Gastroesophageal sphincter (tissue), 4 donors: ENCODE data around the gene HOXA6. TPM values are rescaled to one million over a fixed set of nuclear protein-coding genes. Genes with fewer than 3 reads are reported as not detected.

ENCODE experiments used
- ATAC-seq: fragments of 150-250 bp; one replicate; pipeline ENCODE4 v1.9.1; 2016; ENCODE audit warnings: mild to moderate bottlenecking, moderate library complexity
- H3K27ac ChIP-seq, 4 donors: fragments of 200-600 bp; sonication (generic) in 3 of 4; 1 replicate in 3 of 4; 2 replicates in 1 of 4; pipeline ENCODE4 v1.5.1; 2016 to 2019
- H3K27me3 ChIP-seq: fragments of 200-600 bp; sonication (generic); one replicate; pipeline ENCODE4 v1.5.1; 2019
- H3K36me3 ChIP-seq, 2 donors: fragments of 200-600 bp; sonication (generic); one replicate each; pipeline ENCODE4 v1.5.1; 2019; ENCODE audit warnings: control low read depth in 1 of 2
- H3K4me1 ChIP-seq, 3 donors: fragments of 200-600 bp; sonication (generic); 1 replicate in 2 of 3; 2 replicates in 1 of 3; pipeline ENCODE4 v1.5.1; 2016 to 2019; ENCODE audit warnings: control low read depth in 2 of 3
- H3K4me3 ChIP-seq, 2 donors: fragments of 200-600 bp; sonication (generic); one replicate each; pipeline ENCODE4 v1.5.1; 2019; ENCODE audit warnings: mild to moderate bottlenecking in 1 of 2, moderate library complexity in 1 of 2
- H3K9me3 ChIP-seq, 3 donors: fragments of 200-600 bp; sonication (generic); one replicate each; pipeline ENCODE4 v1.5.1; 2017 to 2019; ENCODE audit warnings: control low read depth in 2 of 3
- CTCF ChIP-seq, 4 experiments: fragments of 200-600 bp in 2 of 4; fragments of 450-650 bp in 2 of 4; sonication (generic) in 1 of 4; IDR thresholded peaks; one replicate each; pipeline ENCODE4 v1.5.1; 2017 to 2019; ENCODE audit warnings: antibody characterized with exemption in 4 of 4, mild to moderate bottlenecking in 2 of 4, moderate library complexity in 2 of 4
- EP300 ChIP-seq: sonication (generic); formaldehyde crosslinking; IDR thresholded peaks from one replicate; pipeline ENCODE4 v1.6.1; 2017; ENCODE audit warnings: antibody characterized with exemption, mild to moderate bottlenecking
- POLR2A ChIP-seq, 2 donors: fragments of 450-650 bp; IDR thresholded peaks; one replicate each; pipeline ENCODE4 v1.6.1; 2017; ENCODE audit warnings: antibody characterized with exemption in 2 of 2, mild to moderate bottlenecking in 2 of 2, moderate library complexity in 1 of 2
- POLR2AphosphoS5 ChIP-seq: sonication (generic); formaldehyde crosslinking; IDR thresholded peaks from one replicate; pipeline ENCODE4 v1.6.1; 2017; ENCODE audit warnings: antibody characterized with exemption
- WGBS, 2 donors: methylation state at CpG; one replicate each; pipeline ENCODE4 v1.1.5; 2018; ENCODE audit warnings: low coverage in 1 of 2; 5-methylcytosine and 5-hydroxymethylcytosine counted together
- total RNA-seq, 4 donors: library from RNA; depleted of rRNA; stranded (reverse); fragments of >200 nt; gene quantifications; one replicate each; pipeline ENCODE4 v1.1.0, GENCODE V29; 2016

The HOXA6 gene
- total RNA-seq, 4 donors from 2014 or later, result 0.46 to 12.7 TPM; not detected in 2

- 14 to 20% methylated on average over 14 of the region's 42 CpGs for WGBS, 2 donors
- H3K27me3 ChIP-seq, result no peaks in the 10 kb centered on the region
- no peak for ATAC-seq
- no peaks in the 10 kb centered on the region for H3K9me3 ChIP-seq
- H3K36me3 ChIP-seq, result no peaks in the 10 kb centered on the region
- TF ChIP-seq POLR2A (IDR thresholded peaks at IDR 0.05), result peak in 1 of 2 donors; percentile 12
- TF ChIP-seq EP300, result no peak
- TF ChIP-seq POLR2AphosphoS5, result peak; percentile 42
- peak overlapping the region; percentile 90 to 99 (median 98) for H3K27ac ChIP-seq
- peaks cover 2 to 84% (median 27%) of the 10 kb centered on the region in 3 donors for H3K4me1 ChIP-seq
- peak overlapping the region; percentile 50 to 54 for H3K4me3 ChIP-seq
Observed at GRCh38 chr7:27122077-27122910, 25.3 kb downstream of the HOXA6 start.

- Histone ChIP-seq H3K4me3 (peak overlapping the region; percentile 50 to 54), H3K27me3 (no peaks in the 10 kb centered on the region), H3K27ac (peak overlapping the region; percentile 90 to 99 (median 98)), H3K4me1 (peaks cover 0 to 77% (median 25%) of the 10 kb centered on the region in 3 donors), H3K9me3 (no peaks in the 10 kb centered on the region), H3K36me3 (no peaks in the 10 kb centered on the region)
- WGBS, 2 donors, result 11 to 19% methylated on average over 6 to 7 of the region's 7 CpGs
- TF ChIP-seq POLR2AphosphoS5, result no peak
- no peak for TF ChIP-seq POLR2A (IDR thresholded peaks at IDR 0.05)
- no peak for TF ChIP-seq EP300
- TF ChIP-seq CTCF (IDR thresholded peaks at IDR 0.05), result no peak
- ATAC-seq, result no peak
Observed at GRCh38 chr7:27121684-27122076, 25.9 kb downstream of the HOXA6 start.

GRCh38 chr7:27119412-27119911 is 28.1 kb downstream of the HOXA6 start:
- Histone ChIP-seq H3K4me3 (peak overlapping the region in 1 of 2 donors; percentile 54), H3K27ac (peak overlapping the region; percentile 90 to 99 (median 98))

DNA sequence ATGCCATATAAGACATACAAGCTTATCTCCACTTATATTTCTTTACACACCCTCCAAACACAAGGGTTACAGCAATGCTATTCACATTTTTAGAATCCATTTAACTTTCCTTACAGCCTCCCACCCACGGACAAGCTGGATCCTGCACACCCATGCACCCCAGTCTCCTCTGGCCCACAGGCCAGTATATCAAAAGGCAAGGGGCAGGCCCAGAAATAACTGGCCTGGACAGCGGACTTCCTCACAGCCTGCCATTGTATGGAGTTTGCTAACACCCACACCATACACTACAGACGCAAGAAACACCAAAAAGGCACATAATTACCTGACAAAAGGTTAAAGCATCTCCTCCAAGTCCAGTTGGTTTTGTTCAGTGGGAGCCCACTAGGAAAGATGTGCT is 29.0 kb downstream of the HOXA6 start:
- TF ChIP-seq EP300 (no peak), POLR2AphosphoS5 (no peak), POLR2A (IDR thresholded peaks at IDR 0.05) (no peak), CTCF (IDR thresholded peaks at IDR 0.05) (no peak)
- Histone ChIP-seq H3K9me3 (no peaks in the 10 kb centered on the region), H3K4me1 (peaks cover 0 to 48% (median 16%) of the 10 kb centered on the region in 3 donors), H3K27ac (peak overlapping the region; percentile 90 to 99 (median 98)), H3K4me3 (peak overlapping the region; percentile 60 to 79), H3K27me3 (no peaks in the 10 kb centered on the region), H3K36me3 (no peaks in the 10 kb centered on the region)
- WGBS, 2 donors, result 0 to 4% methylated on average over 2 to 3 of the region's 3 CpGs
- ATAC-seq, result no peak

More at GRCh38 chr7:27119412-27119911, 28.1 kb downstream of the HOXA6 start:
- H3K27me3 ChIP-seq, result no peaks in the 10 kb centered on the region
- H3K4me1 ChIP-seq, result peaks cover 0 to 55% (median 16%) of the 10 kb centered on the region in 3 donors
- H3K36me3 ChIP-seq, result no peaks in the 10 kb centered on the region
- TF ChIP-seq CTCF (IDR thresholded peaks at IDR 0.05) (no peak), EP300 (no peak), POLR2AphosphoS5 (peak; percentile 8)
- 0 to 23% methylated on average over 1 of the region's 1 CpG for whole genome bisulfite sequencing, 2 donors
- no peaks in the 10 kb centered on the region for H3K9me3 ChIP-seq
- ATAC-seq, result no peak

DNA sequence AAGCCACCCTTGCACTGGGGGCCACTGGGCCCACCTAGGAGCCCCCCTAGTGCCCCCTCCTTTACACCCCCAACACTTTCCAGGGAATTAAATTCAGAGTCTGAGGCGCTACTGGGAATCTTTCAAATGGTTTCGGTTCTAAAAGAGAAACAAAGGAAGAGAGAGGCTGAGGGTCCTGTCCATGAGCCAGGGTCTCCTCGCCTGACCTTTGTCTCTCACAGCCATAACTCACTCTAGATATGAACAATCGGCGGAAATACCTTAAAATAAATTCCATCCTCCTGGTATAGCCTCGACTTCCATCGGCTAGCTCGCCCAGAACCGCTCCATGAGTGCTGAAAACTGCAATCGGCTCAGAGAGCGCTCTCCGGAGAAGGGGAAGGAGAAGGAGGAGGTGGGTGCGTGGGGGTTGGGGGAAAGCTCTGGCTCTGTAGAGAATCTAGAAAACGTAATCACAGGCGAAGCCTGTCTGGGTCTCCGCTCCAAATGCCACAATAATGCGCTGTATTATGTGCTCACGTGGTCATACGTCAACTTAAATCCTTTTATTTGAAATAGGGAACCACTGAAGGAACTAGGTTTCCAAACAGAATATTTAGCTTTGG is 29.6 kb downstream of the HOXA6 start:
- TF ChIP-seq POLR2AphosphoS5, result peak; percentile 74
- no peak for TF ChIP-seq POLR2A (IDR thresholded peaks at IDR 0.05)
- no peak for TF ChIP-seq EP300
- Histone ChIP-seq H3K9me3 (no peaks in the 10 kb centered on the region), H3K4me3 (peak overlapping the region; percentile 60 to 79), H3K36me3 (no peaks in the 10 kb centered on the region), H3K27me3 (no peaks in the 10 kb centered on the region), H3K27ac (peak overlapping the region; percentile 90 to 99 (median 98)), H3K4me1 (peaks cover 0 to 43% (median 16%) of the 10 kb centered on the region in 3 donors)
- WGBS, 2 donors, result 8 to 9% methylated on average over 13 to 15 of the region's 19 CpGs
- ATAC-seq, result no peak
